ENCODE measurements around the gene IDE.

IDE gene

GRCh38 chr10:92418891-92419290 is 155.0 kb downstream of the IDE start (continued):
- TF ChIP-seq PATZ1 (CRISPR knock-in tag; IDR thresholded peaks at IDR 0.05; ENCODE audit: borderline replicate concordance) = no peak
- no peak for TF ChIP-seq CREB5 (CRISPR knock-in tag; IDR thresholded peaks at IDR 0.05; ENCODE audit: low read depth)
- no peak for TF ChIP-seq ZC3H10 (CRISPR knock-in tag; IDR thresholded peaks at IDR 0.05)
- no peak for TF ChIP-seq TCF4 (CRISPR knock-in tag; IDR thresholded peaks at IDR 0.05; ENCODE audit: borderline replicate concordance)
- no peak for TF ChIP-seq GLIS3 (CRISPR knock-in tag; IDR thresholded peaks at IDR 0.05)

- no peak for ATAC-seq
- TF ChIP-seq PPARA (CRISPR knock-in tag; IDR thresholded peaks at IDR 0.05; ENCODE audit: borderline replicate concordance) (no peak), CSDC2 (CRISPR knock-in tag; IDR thresholded peaks at IDR 0.05) (no peak), RARB (CRISPR knock-in tag; IDR thresholded peaks at IDR 0.05) (no peak), ZNF8 (CRISPR knock-in tag; IDR thresholded peaks at IDR 0.05) (no peak), CSRNP3 (CRISPR knock-in tag; IDR thresholded peaks at IDR 0.05) (no peak), PATZ1 (CRISPR knock-in tag; IDR thresholded peaks at IDR 0.05; ENCODE audit: borderline replicate concordance) (no peak), ZFP30 (CRISPR knock-in tag; IDR thresholded peaks at IDR 0.05) (no peak), ISL1 (CRISPR knock-in tag; IDR thresholded peaks at IDR 0.05) (no peak), CREB5 (CRISPR knock-in tag; IDR thresholded peaks at IDR 0.05; ENCODE audit: low read depth) (no peak), TCF4 (CRISPR knock-in tag; IDR thresholded peaks at IDR 0.05; ENCODE audit: borderline replicate concordance) (no peak), ZNF70 (CRISPR knock-in tag; IDR thresholded peaks at IDR 0.05) (no peak), ARNTL (CRISPR knock-in tag; IDR thresholded peaks at IDR 0.05; ENCODE audit: borderline replicate concordance, low read depth) (no peak), BACH2 (CRISPR knock-in tag; IDR thresholded peaks at IDR 0.05; ENCODE audit: borderline replicate concordance) (no peak), TSHZ2 (CRISPR knock-in tag; IDR thresholded peaks at IDR 0.05) (no peak), ZNF565 (CRISPR knock-in tag; conservative IDR thresholded peaks at IDR 0.05; ENCODE audit: low read depth) (no peak), ZFP3 (CRISPR knock-in tag; IDR thresholded peaks at IDR 0.05) (no peak)
These were observed 155.7 kb downstream of the IDE start for GRCh38 chr10:92418221-92418620.

- TF ChIP-seq OSR1 (CRISPR knock-in tag; IDR thresholded peaks at IDR 0.05) (no peak), ZFP3 (CRISPR knock-in tag; IDR thresholded peaks at IDR 0.05) (no peak), GLIS3 (CRISPR knock-in tag; IDR thresholded peaks at IDR 0.05) (no peak), ISL1 (CRISPR knock-in tag; IDR thresholded peaks at IDR 0.05) (no peak), TOX (CRISPR knock-in tag; IDR thresholded peaks at IDR 0.05; ENCODE audit: borderline replicate concordance) (no peak), TCF4 (CRISPR knock-in tag; IDR thresholded peaks at IDR 0.05; ENCODE audit: borderline replicate concordance) (no peak), ZNF565 (CRISPR knock-in tag; conservative IDR thresholded peaks at IDR 0.05; ENCODE audit: low read depth) (no peak), ZNF70 (CRISPR knock-in tag; IDR thresholded peaks at IDR 0.05) (no peak), ZC3H10 (CRISPR knock-in tag; IDR thresholded peaks at IDR 0.05) (no peak)
- ATAC-seq = no peak
These were observed 160.4 kb downstream of the IDE start for GRCh38 chr10:92413519-92413918.

All from SK-N-SH treated with all-trans-retinoic acid at 6 μM for 48 hours (cell line).